Measurements from ENCODE around the gene CFAP20DC. TPM values are rescaled to one million over a fixed set of nuclear protein-coding genes. Genes with fewer than 3 reads are reported as not detected.

The CFAP20DC gene
- total RNA-seq, 1 donor from 2014 or later: 4.7 TPM

DNA sequence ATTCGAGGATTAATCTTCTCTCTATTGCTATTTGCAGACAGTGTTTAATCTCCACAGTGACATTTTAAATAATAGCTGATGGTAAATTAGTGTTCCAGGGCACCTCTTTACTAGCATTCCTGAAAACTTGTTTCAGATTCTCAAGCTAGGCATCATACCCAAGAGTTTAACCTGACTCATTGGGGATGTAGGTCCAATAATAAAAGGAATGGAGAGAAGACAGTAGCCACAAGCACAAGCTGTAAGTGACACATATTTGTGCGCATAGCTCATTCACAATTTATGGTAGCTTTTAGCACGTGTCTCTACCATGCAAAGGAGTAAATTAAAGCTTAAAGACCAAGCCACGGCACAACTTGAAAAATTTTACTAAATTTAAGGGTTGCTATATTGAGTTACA lies 212.0 kb downstream of the CFAP20DC start:
- no peak for TF ChIP-seq CTCF (conservative IDR thresholded peaks at IDR 0.05)
- Mint-ChIP-seq H3K36me3 (no peaks in the 10 kb centered on the region), H3K27me3 (no peaks in the 10 kb centered on the region), H3K27ac (no peak overlapping the region), H3K4me1 (ENCODE audit: unreplicated experiment) (peaks cover 5% of the 10 kb centered on the region), H3K4me3 (no peak overlapping the region), H3K9me3 (no peaks in the 10 kb centered on the region)
- DNase-seq (ENCODE audit: extremely low spot score, unreplicated experiment): no peak

DNA sequence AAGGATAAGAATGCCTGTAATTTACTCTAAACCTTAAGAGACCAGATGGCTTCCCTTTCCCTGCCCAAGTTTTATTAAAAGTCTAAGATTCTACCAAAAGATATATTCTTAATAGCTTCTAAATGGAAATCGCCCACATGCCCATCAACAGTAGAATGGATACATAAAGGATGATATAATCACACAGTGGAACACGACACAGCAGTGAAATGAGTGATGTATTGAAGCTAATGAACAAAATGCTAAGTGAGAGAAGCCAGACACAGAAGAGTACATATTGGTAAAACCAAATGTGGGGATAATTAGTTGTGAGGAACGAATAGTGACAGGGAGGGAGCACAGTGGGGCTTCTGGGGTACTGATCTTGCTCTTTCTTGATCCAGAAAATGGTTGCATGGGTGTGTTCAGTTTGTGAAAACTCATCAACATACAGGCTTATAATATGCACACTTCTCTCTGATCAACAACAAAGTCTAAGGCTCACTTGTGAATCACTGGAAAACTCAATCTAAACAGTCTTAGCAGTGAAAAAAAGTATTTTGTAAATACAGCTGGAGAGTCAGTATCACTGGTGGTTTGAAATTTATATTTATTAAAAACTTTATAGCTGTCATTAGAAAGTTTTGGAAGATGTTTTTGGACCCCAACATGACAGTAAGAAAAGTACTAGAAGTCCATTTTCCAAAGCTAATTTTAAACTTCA lies 212.5 kb downstream of the CFAP20DC start:
- Mint-ChIP-seq H3K4me1 (ENCODE audit: unreplicated experiment) (peaks cover 5% of the 10 kb centered on the region), H3K4me3 (no peak overlapping the region), H3K9me3 (no peaks in the 10 kb centered on the region), H3K36me3 (no peaks in the 10 kb centered on the region), H3K27me3 (no peaks in the 10 kb centered on the region), H3K27ac (no peak overlapping the region)
- no peak for TF ChIP-seq CTCF (conservative IDR thresholded peaks at IDR 0.05)
- DNase-seq (ENCODE audit: extremely low spot score, unreplicated experiment): no peak

- no peaks in the 10 kb centered on the region for H3K36me3 Mint-ChIP-seq
- no peak for TF ChIP-seq CTCF (conservative IDR thresholded peaks at IDR 0.05)
- H3K4me1 Mint-ChIP-seq (ENCODE audit: unreplicated experiment): peaks cover 7% of the 10 kb centered on the region
- H3K4me3 Mint-ChIP-seq: no peak overlapping the region
- H3K9me3 Mint-ChIP-seq: no peaks in the 10 kb centered on the region
- no peak overlapping the region for H3K27ac Mint-ChIP-seq
- no peaks in the 10 kb centered on the region for H3K27me3 Mint-ChIP-seq
- DNase-seq (ENCODE audit: extremely low spot score, unreplicated experiment): no peak
Observed at GRCh38 chr3:58835086-58835485, 214.7 kb downstream of the CFAP20DC start.

DNA sequence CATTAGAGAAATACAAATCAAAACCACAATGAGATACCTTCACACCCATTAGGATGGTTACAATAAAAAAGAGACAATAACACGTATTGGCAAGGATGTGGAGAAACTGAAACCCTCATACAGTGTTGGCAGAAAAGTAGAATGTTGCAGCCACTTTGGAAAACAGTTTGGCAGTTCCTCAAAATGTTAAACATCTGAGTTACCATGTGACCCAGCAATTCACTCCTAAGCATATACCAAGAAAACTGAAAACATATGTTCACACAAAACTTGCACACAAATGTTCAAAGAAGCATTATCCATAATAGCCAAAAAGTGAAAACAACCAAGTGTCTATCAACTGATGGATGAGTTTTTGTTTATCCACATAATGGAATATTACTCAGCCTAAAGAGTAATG lies 216.3 kb downstream of the CFAP20DC start:
- no peak for DNase-seq (ENCODE audit: extremely low spot score, unreplicated experiment)
- H3K27me3 Mint-ChIP-seq: no peaks in the 10 kb centered on the region
- peaks cover 11% of the 10 kb centered on the region for H3K4me1 Mint-ChIP-seq (ENCODE audit: unreplicated experiment)
- H3K36me3 Mint-ChIP-seq: no peaks in the 10 kb centered on the region
- no peaks in the 10 kb centered on the region for H3K9me3 Mint-ChIP-seq
- no peak overlapping the region for H3K4me3 Mint-ChIP-seq
- TF ChIP-seq CTCF (conservative IDR thresholded peaks at IDR 0.05): no peak
- no peak overlapping the region for H3K27ac Mint-ChIP-seq

- no peak for TF ChIP-seq CTCF (conservative IDR thresholded peaks at IDR 0.05)
- no peak overlapping the region for H3K4me3 Mint-ChIP-seq
- no peaks in the 10 kb centered on the region for H3K27me3 Mint-ChIP-seq
- no peak for DNase-seq (ENCODE audit: extremely low spot score, unreplicated experiment)
- no peak overlapping the region for H3K27ac Mint-ChIP-seq
- H3K9me3 Mint-ChIP-seq: no peaks in the 10 kb centered on the region
- H3K36me3 Mint-ChIP-seq: no peaks in the 10 kb centered on the region
- peaks cover 12% of the 10 kb centered on the region for H3K4me1 Mint-ChIP-seq (ENCODE audit: unreplicated experiment)
Observed at GRCh38 chr3:58829321-58830000, 220.4 kb downstream of the CFAP20DC start.
